ENCODE measurements around the gene ZBTB20.

The ZBTB20 gene

GRCh38 chr3:114455432-114455831 is 691.7 kb downstream of the ZBTB20 start:
- no peak for DNase-seq (ENCODE audit: low read depth)
- H3K4me3 ChIP-seq (ENCODE audit: low read depth, low read length) = no peak overlapping the region
- no peak for TF ChIP-seq CTCF (conservative IDR thresholded peaks at IDR 0.05; ENCODE audit: low read depth, low read length)

GRCh38 chr3:114454551-114455251 is 692.4 kb downstream of the ZBTB20 start:
- no peak for TF ChIP-seq CTCF (conservative IDR thresholded peaks at IDR 0.05; ENCODE audit: low read depth, low read length)
- peak overlapping the region; percentile 51 for H3K4me3 ChIP-seq (ENCODE audit: low read depth, low read length)
- no peak for DNase-seq (ENCODE audit: low read depth)

- TF ChIP-seq CTCF (conservative IDR thresholded peaks at IDR 0.05; ENCODE audit: low read depth, low read length) = no peak
- no peak overlapping the region for H3K4me3 ChIP-seq (ENCODE audit: low read depth, low read length)
- no peak for DNase-seq (ENCODE audit: low read depth)
Measured at GRCh38 chr3:114453361-114453780, 693.7 kb downstream of the ZBTB20 start.

- no peak for DNase-seq (ENCODE audit: low read depth)
- no peak overlapping the region for H3K4me3 ChIP-seq (ENCODE audit: low read depth, low read length)
- no peak for TF ChIP-seq CTCF (conservative IDR thresholded peaks at IDR 0.05; ENCODE audit: low read depth, low read length)
Measured at GRCh38 chr3:114452937-114453336, 694.2 kb downstream of the ZBTB20 start.

- no peak overlapping the region for H3K4me3 ChIP-seq (ENCODE audit: low read depth, low read length)
- no peak for TF ChIP-seq CTCF (conservative IDR thresholded peaks at IDR 0.05; ENCODE audit: low read depth, low read length)
- no peak for DNase-seq (ENCODE audit: low read depth)
Measured at GRCh38 chr3:114452256-114452655, 694.8 kb downstream of the ZBTB20 start.

- TF ChIP-seq CTCF (conservative IDR thresholded peaks at IDR 0.05; ENCODE audit: low read depth, low read length) = no peak
- peak; percentile 52 for DNase-seq (ENCODE audit: low read depth)
- H3K4me3 ChIP-seq (ENCODE audit: low read depth, low read length) = peak overlapping the region; percentile 7
Measured at GRCh38 chr3:114451561-114452018, 695.5 kb downstream of the ZBTB20 start.

GRCh38 chr3:114451051-114451451 is 696.0 kb downstream of the ZBTB20 start:
- no peak for TF ChIP-seq CTCF (conservative IDR thresholded peaks at IDR 0.05; ENCODE audit: low read depth, low read length)

More at GRCh38 chr3:114451051-114451451, 696.0 kb downstream of the ZBTB20 start:
- H3K4me3 ChIP-seq (ENCODE audit: low read depth, low read length) = no peak overlapping the region
- no peak for DNase-seq (ENCODE audit: low read depth)
